Kidney tubule cell (primary cell): Measurements from ENCODE around the gene CCL27.
"Not testable (repeated sequence)": the region's sequence is repeated elsewhere in the genome, so short reads cannot be mapped to it uniquely, and the experiment has no call there.

Source experiments
- DNase-seq: peaks from one replicate; pipeline ENCODE4 v3.0.0-alpha.2; 2018; ENCODE audit warnings: low spot score

The CCL27 gene

GRCh38 chr9:34650816-34651215, 11.6 kb downstream of the CCL27 start:
- DNase-seq: no peak

GRCh38 chr9:34648673-34649072, 13.8 kb downstream of the CCL27 start:
- no peak for DNase-seq

GRCh38 chr9:34647651-34648050, 14.8 kb downstream of the CCL27 start:
- no peak for DNase-seq

- no peak for DNase-seq
Observed at GRCh38 chr9:34647084-34647403, 15.4 kb downstream of the CCL27 start.

- peak; percentile 91 for DNase-seq
Observed at GRCh38 chr9:34646211-34647083, 16.0 kb downstream of the CCL27 start, which contains the start of gene GALT. Gene GALT, plus strand, starts transcription at chr9:34646675. Its CDS starts 30 bp downstream, at chr9:34646705.

GRCh38 chr9:34644766-34645314, 17.6 kb downstream of the CCL27 start:
- no peak for DNase-seq

- no peak for DNase-seq
Observed at GRCh38 chr9:34642679-34643078, 19.8 kb downstream of the CCL27 start.

GRCh38 chr9:34639322-34639721, 23.1 kb downstream of the CCL27 start:
- DNase-seq: not testable (repeated sequence)

- no peak for DNase-seq
Observed at GRCh38 chr9:34638138-34638445, 24.4 kb downstream of the CCL27 start.

GRCh38 chr9:34637356-34638137, 24.9 kb downstream of the CCL27 start, which contains the start of gene SIGMAR1:
Gene SIGMAR1, minus strand, starts transcription at chr9:34637787. Its CDS starts 90 bp downstream, at chr9:34637697.
- DNase-seq: peak; percentile 93

- no peak for DNase-seq
Observed at GRCh38 chr9:34636791-34637355, 25.6 kb downstream of the CCL27 start.

- DNase-seq: no peak
Observed at GRCh38 chr9:34635556-34635955, 26.9 kb downstream of the CCL27 start.

- DNase-seq: no peak
Observed at GRCh38 chr9:34634551-34635248, 27.8 kb downstream of the CCL27 start.

- peak; percentile 70 for DNase-seq
Observed at GRCh38 chr9:34633851-34634550, 28.5 kb downstream of the CCL27 start.

- no peak for DNase-seq
Observed at GRCh38 chr9:34633166-34633565, 29.3 kb downstream of the CCL27 start.

- no peak for DNase-seq
Observed at GRCh38 chr9:34630402-34631154, 31.9 kb downstream of the CCL27 start.

GRCh38 chr9:34629491-34629808, 33.0 kb downstream of the CCL27 start:
- DNase-seq: peak; percentile 18

GRCh38 chr9:34628656-34629490, 33.6 kb downstream of the CCL27 start, which contains the start of gene ARID3C:
Gene ARID3C, minus strand, starts transcription at chr9:34629066. Its CDS starts 1,052 bp downstream, at chr9:34628014.
- peak; percentile 30 for DNase-seq
